Measurements from ENCODE around the gene NUP210. TPM values are rescaled to one million over a fixed set of nuclear protein-coding genes. Genes with fewer than 3 reads are reported as not detected.

NUP210 gene
- total RNA-seq, 1 donor = not detected

DNA sequence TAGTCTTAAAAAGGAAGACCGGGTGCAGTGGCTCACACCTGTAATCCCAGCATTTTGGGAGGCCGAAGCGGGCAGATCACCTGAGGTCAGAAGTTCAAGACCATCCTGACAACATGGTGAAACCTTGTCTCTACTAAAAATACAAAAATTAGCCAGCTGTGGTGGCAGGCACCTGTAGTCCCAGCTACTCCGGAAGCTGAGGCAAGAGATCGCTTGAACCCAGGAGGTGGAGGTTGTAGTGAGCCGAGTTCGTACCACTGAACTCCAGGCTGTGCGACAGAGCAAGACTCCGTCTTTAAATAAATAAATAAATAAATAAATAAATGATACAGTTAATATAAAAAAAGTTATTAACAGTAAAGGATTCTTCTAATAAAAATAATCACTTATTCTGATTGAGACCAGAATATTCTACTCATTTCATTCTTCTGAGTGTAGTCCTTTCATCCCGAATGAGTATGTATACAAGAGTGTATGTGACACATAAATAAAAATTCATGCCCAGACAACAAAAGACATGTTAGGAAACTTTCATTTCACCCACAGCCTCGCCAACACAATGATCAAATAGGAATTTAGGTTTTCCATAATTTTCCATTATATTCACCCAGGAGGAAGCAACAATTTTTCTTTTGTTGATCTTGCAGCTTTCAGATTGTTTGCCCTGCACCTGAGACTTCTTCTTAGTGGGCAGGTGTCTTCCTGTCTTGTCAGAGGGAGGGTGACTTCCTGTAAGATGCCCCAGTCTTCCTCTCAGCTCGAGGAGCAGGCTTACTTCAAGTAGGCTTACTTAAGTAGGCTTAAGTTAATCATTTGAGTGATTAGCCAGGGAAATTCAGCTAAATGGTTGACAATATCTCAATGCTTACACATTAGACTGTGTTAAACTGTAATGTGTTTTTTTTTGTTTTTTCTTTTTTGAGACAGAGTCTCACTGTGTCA is 7.8 kb upstream of the NUP210 start:
- no peak overlapping the region for H3K4me3 ChIP-seq (ENCODE audit: low read depth, low read length)
- TF ChIP-seq, protein P1, sequence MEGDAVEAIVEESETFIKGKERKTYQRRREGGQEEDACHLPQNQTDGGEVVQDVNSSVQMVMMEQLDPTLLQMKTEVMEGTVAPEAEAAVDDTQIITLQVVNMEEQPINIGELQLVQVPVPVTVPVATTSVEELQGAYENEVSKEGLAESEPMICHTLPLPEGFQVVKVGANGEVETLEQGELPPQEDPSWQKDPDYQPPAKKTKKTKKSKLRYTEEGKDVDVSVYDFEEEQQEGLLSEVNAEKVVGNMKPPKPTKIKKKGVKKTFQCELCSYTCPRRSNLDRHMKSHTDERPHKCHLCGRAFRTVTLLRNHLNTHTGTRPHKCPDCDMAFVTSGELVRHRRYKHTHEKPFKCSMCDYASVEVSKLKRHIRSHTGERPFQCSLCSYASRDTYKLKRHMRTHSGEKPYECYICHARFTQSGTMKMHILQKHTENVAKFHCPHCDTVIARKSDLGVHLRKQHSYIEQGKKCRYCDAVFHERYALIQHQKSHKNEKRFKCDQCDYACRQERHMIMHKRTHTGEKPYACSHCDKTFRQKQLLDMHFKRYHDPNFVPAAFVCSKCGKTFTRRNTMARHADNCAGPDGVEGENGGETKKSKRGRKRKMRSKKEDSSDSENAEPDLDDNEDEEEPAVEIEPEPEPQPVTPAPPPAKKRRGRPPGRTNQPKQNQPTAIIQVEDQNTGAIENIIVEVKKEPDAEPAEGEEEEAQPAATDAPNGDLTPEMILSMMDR (IDR thresholded peaks at IDR 0.05; ENCODE audit: insufficient read depth, low read depth, low read length) = no peak
- no peak for DNase-seq (ENCODE audit: low read depth)

GRCh38 chr3:13426591-13426990 is 6.5 kb upstream of the NUP210 start:
- H3K4me3 ChIP-seq (ENCODE audit: low read depth, low read length) = no peak overlapping the region
- TF ChIP-seq, protein P1 (IDR thresholded peaks at IDR 0.05; ENCODE audit: insufficient read depth, low read depth, low read length) = no peak
- no peak for DNase-seq (ENCODE audit: low read depth)

DNA sequence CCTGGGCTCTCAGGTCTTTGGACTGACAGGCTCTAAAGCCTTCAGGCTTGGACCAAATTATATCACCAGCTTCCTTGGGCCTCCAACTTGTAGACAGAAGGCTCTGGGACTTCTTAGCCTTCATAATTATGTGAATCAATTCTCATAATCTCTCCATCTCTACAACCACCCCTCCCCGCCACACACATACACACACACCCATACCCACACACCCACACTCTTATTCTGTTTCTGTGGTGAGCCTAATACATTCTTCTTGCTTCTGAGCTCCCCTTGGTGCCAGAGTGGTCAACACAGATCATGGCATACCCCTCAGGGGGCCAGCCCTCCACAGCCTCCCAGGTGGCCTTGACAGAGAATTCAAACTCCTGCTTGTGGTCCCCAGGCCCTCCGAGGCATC is 5.6 kb upstream of the NUP210 start:
- TF ChIP-seq, protein P1 (IDR thresholded peaks at IDR 0.05; ENCODE audit: insufficient read depth, low read depth, low read length) = no peak
- DNase-seq (ENCODE audit: low read depth) = no peak

DNA sequence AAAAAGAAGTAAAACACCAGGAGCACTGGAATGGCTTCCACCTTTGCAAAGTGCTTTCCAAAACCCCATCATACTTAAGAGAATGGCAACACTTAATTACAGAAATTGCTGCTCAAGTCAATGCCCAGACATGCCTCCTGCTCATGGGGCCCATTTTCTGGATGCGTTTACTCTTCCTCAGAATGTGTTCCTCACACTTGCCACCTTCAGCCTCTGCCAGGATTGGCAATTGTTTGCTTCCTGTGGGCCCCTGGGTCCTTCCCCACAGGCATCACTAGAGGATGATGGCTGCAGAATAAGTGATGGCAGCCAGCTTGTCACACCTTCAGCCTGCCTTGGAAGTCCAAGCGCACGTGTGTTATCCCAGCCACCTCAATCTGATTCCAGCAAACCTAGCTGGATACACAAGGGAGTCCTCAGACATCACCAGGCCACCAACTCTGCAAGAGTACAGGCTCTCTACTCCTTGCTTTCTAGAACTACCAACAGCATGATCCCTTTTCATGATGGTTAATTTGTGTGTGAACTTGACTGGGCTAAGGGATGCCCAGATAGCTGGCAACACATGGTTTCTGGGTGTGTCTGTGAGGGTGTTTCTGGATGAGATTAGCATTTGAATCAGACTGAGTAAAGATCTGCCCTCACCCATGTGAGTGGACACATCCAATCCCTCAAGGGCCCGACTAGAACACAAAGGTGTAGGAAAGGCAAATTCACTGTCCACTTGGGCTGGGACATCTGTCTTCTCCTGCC is 4.9 kb upstream of the NUP210 start:
- TF ChIP-seq, protein P1 (IDR thresholded peaks at IDR 0.05; ENCODE audit: insufficient read depth, low read depth, low read length) = no peak
- no peak for DNase-seq (ENCODE audit: low read depth)
- H3K4me3 ChIP-seq (ENCODE audit: low read depth, low read length) = no peak overlapping the region

More for the DNA sequence above, 5.6 kb upstream of the NUP210 start:
- no peak overlapping the region for H3K4me3 ChIP-seq (ENCODE audit: low read depth, low read length)

DNA sequence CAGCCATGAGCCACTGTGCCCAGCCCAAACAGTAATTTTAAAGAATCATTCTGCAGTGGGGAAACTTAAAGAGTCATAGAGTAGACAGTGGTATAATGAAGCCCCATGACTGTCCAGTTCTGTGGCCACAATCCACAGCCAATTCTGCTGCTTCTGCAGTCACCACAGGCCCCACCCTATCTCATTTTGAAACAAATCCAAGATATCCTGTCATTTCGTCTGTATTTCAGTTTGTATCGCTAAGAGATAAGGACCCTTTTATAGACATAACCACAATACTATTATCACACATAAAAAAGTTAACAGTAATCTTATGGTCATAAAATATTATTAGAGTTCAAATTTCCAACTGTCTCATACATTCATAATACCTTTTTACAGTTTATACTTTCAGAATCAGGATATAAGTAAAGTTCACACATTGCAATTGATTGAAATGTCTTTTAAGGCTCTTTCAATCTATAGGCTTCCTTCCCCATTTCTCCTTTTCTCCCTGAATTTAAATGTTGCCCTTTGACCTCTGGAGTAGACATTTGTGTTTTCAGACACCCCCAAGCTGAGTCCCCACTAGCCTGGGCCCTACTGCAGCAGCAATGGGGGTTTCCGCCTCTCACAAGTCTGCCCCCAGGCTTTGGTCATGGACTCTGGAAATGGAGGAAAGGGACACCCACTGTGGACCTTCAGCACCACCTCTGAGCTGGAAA is 4.2 kb upstream of the NUP210 start:
- DNase-seq (ENCODE audit: low read depth) = no peak
- no peak overlapping the region for H3K4me3 ChIP-seq (ENCODE audit: low read depth, low read length)
- TF ChIP-seq, protein P1 (IDR thresholded peaks at IDR 0.05; ENCODE audit: insufficient read depth, low read depth, low read length) = no peak
